Smooth muscle cell (in vitro differentiated cells): ENCODE results near the gene POU4F3. TPM values are rescaled to one million over a fixed set of nuclear protein-coding genes. Genes with fewer than 3 reads are reported as not detected.

Experiments used
- DNase-seq: peaks from one replicate; lab custom pipeline; 2025; ENCODE audit not compliant: unreplicated experiment; lab: John Stamatoyannopoulos, UW
- H2AFZ ChIP-seq: fragments of 200-600 bp; sonication (generic); 2 replicates; pipeline ENCODE4 v1.6.0; 2016; ENCODE audit warnings: antibody characterized with exemption, low read depth, mild to moderate bottlenecking
- H3F3A ChIP-seq: fragments of 200-600 bp; sonication (generic); 2 replicates; pipeline ENCODE4 v1.6.0; 2017; ENCODE audit warnings: antibody characterized with exemption, low read depth
- H3K27ac ChIP-seq: fragments of 200-600 bp; sonication (generic); 2 replicates; pipeline ENCODE4 v1.5.1; 2016; ENCODE audit warnings: low read depth, mild to moderate bottlenecking
- H3K27me3 ChIP-seq: fragments of 200-600 bp; sonication (generic); 2 replicates; pipeline ENCODE4 v1.6.1; 2016; ENCODE audit warnings: low read depth, mild to moderate bottlenecking
- H3K36me3 ChIP-seq: fragments of 200-600 bp; sonication (generic); 2 replicates; pipeline ENCODE4 v1.5.1; 2016; ENCODE audit warnings: low read depth
- H3K4me1 ChIP-seq: fragments of 200-600 bp; sonication (generic); 2 replicates; pipeline ENCODE4 v1.5.1; 2016; ENCODE audit warnings: low read depth
- H3K4me2 ChIP-seq: fragments of 200-600 bp; sonication (generic); 2 replicates; pipeline ENCODE4 v1.6.0; 2016; ENCODE audit warnings: mild to moderate bottlenecking
- H3K4me3 ChIP-seq: fragments of 200-600 bp; sonication (generic); 2 replicates; pipeline ENCODE4 v1.5.1; 2016; ENCODE audit warnings: mild to moderate bottlenecking
- H3K79me2 ChIP-seq: fragments of 200-600 bp; sonication (generic); 2 replicates; pipeline ENCODE4 v1.6.0; 2016; ENCODE audit warnings: low read depth, mild to moderate bottlenecking
- H3K9ac ChIP-seq: fragments of 200-600 bp; sonication (generic); 2 replicates; pipeline ENCODE4 v1.6.0; 2016; ENCODE audit warnings: low read depth
- H3K9me3 ChIP-seq: fragments of 200-600 bp; sonication (generic); replicated peaks from 2 replicates; pipeline ENCODE4 v1.5.1; 2016; ENCODE audit warnings: low read depth
- H4K20me1 ChIP-seq: fragments of 200-600 bp; sonication (generic); 2 replicates; pipeline ENCODE4 v1.6.0; 2016; ENCODE audit warnings: low read depth
- CTCF ChIP-seq: fragments of 200-600 bp; sonication (generic); IDR thresholded peaks from 2 replicates; pipeline ENCODE4 v1.5.1; 2017; ENCODE audit warnings: borderline replicate concordance, mild to moderate bottlenecking, antibody characterized with exemption; ENCODE audit not compliant: insufficient read depth, poor library complexity, severe bottlenecking
- whole genome bisulfite sequencing: methylation state at CpG from one replicate; pipeline ENCODE4 v1.1.7; 2016; ENCODE audit warnings: low lambda C conversion rate; 5-methylcytosine and 5-hydroxymethylcytosine counted together
- polyA plus RNA-seq: library from polyadenylated mRNA; unstranded; fragments of >200 nt; fragmentation: Nextera tagmentation; extraction: Ambion mirVana; gene quantifications from 2 replicates; pipeline ENCODE4 v1.2.1, GENCODE V29; 2016
- total RNA-seq: library from RNA; depleted of rRNA; stranded (reverse); fragments of >200 nt; gene quantifications from 2 replicates; pipeline ENCODE4 v1.2.3, GENCODE V29; 2014

Gene POU4F3
- total and polyA plus RNA-seq, 2 experiments from 2014 or later: not detected

- no peak for DNase-seq
- Histone ChIP-seq H3K27me3 (peaks cover 98% of the 10 kb centered on the region), H3F3A (no peaks in the 10 kb centered on the region), H3K4me3 (peak overlapping the region; percentile 20), H3K9ac (no peak overlapping the region), H3K9me3 (no peaks in the 10 kb centered on the region), H4K20me1 (no peaks in the 10 kb centered on the region), H3K4me2 (peak overlapping the region; percentile 79), H3K79me2 (no peaks in the 10 kb centered on the region), H2AFZ (no peak overlapping the region), H3K4me1 (peaks cover 5% of the 10 kb centered on the region), H3K36me3 (no peaks in the 10 kb centered on the region), H3K27ac (no peak overlapping the region)
- no peak for TF ChIP-seq CTCF
- 2% methylated on average over 66 of the region's 76 CpGs for WGBS
Observed at GRCh38 chr5:146345578-146346366, 7.1 kb downstream of the POU4F3 start.

- no peaks in the 10 kb centered on the region for H4K20me1 ChIP-seq
Observed at GRCh38 chr5:146357126-146357525, 18.5 kb downstream of the POU4F3 start.

GRCh38 chr5:146359836-146360235 lies 21.2 kb downstream of the POU4F3 start:
- H3K27me3 ChIP-seq: peaks cover 7% of the 10 kb centered on the region
- H3K4me2 ChIP-seq: no peak overlapping the region
- no peak overlapping the region for H2AFZ ChIP-seq
- DNase-seq: no peak
- 59% methylated on average over 5 of the region's 5 CpGs for WGBS
- H3K9me3 ChIP-seq: no peaks in the 10 kb centered on the region
- no peaks in the 10 kb centered on the region for H3K79me2 ChIP-seq
- TF ChIP-seq CTCF: no peak
- H3K36me3 ChIP-seq: no peaks in the 10 kb centered on the region
- H3K9ac ChIP-seq: no peak overlapping the region
- H3K4me3 ChIP-seq: no peak overlapping the region
- H3K27ac ChIP-seq: no peak overlapping the region
- no peaks in the 10 kb centered on the region for H3K4me1 ChIP-seq
- no peaks in the 10 kb centered on the region for H4K20me1 ChIP-seq
- no peaks in the 10 kb centered on the region for H3F3A ChIP-seq

More at GRCh38 chr5:146357126-146357525, 18.5 kb downstream of the POU4F3 start:
- TF ChIP-seq CTCF: no peak
- Histone ChIP-seq H3K4me1 (no peaks in the 10 kb centered on the region), H3K27ac (no peak overlapping the region), H3K79me2 (no peaks in the 10 kb centered on the region), H3K9ac (no peak overlapping the region), H3F3A (no peaks in the 10 kb centered on the region), H2AFZ (no peak overlapping the region), H3K4me3 (no peak overlapping the region), H3K9me3 (no peaks in the 10 kb centered on the region), H3K36me3 (no peaks in the 10 kb centered on the region), H3K4me2 (no peak overlapping the region), H3K27me3 (peaks cover 7% of the 10 kb centered on the region)
- DNase-seq: no peak

- H3K4me1 ChIP-seq: peaks cover 6% of the 10 kb centered on the region
- no peak for DNase-seq
- H2AFZ ChIP-seq: no peak overlapping the region
- H3K4me3 ChIP-seq: no peak overlapping the region
- no peak overlapping the region for H3K27ac ChIP-seq
- no peak for TF ChIP-seq CTCF
- H3K27me3 ChIP-seq: peaks cover 18% of the 10 kb centered on the region
- no peaks in the 10 kb centered on the region for H4K20me1 ChIP-seq
- 82% methylated on average over 7 of the region's 7 CpGs for WGBS
- no peaks in the 10 kb centered on the region for H3K9me3 ChIP-seq
- no peaks in the 10 kb centered on the region for H3K79me2 ChIP-seq
- H3K4me2 ChIP-seq: no peak overlapping the region
- no peak overlapping the region for H3K9ac ChIP-seq
- no peaks in the 10 kb centered on the region for H3K36me3 ChIP-seq
- H3F3A ChIP-seq: no peaks in the 10 kb centered on the region
Observed at GRCh38 chr5:146363161-146363874, 24.7 kb downstream of the POU4F3 start.
